SK-N-MC (cell line): ENCODE data around the gene ABHD1.

Source experiments
- EZH2 ChIP-seq: fragments of 200-600 bp; sonication (generic); IDR thresholded peaks from one replicate; pipeline ENCODE4 v1.6.1; 2017; ENCODE audit warnings: antibody characterized with exemption
- POLR2AphosphoS5 ChIP-seq: IDR thresholded peaks from 2 replicates; pipeline ENCODE4 v1.6.1; 2012; ENCODE audit warnings: mild to moderate bottlenecking, low read depth, low read length, borderline replicate concordance

GRCh38 chr2:27131429-27131828 lies 7.8 kb downstream of the ABHD1 start:
- no peak for TF ChIP-seq EZH2
- no peak for TF ChIP-seq POLR2AphosphoS5
